Testis (tissue), 2 donors: Measurements from ENCODE around the gene PPA1.

Experiments used
- CTCF ChIP-seq, 3 experiments: fragments of 450-650 bp in 2 of 3; fragments of 200-600 bp in 1 of 3; sonication (generic) in 1 of 3; IDR thresholded peaks; one replicate each; pipeline ENCODE4 v1.5.1; 2016 to 2019; ENCODE audit warnings: antibody characterized with exemption in 3 of 3, mild to moderate bottlenecking in 2 of 3, moderate library complexity in 1 of 3
- POLR2A ChIP-seq: fragments of 450-650 bp; IDR thresholded peaks from one replicate; pipeline ENCODE4 v1.6.1; 2017; ENCODE audit warnings: antibody characterized with exemption, mild to moderate bottlenecking, moderate library complexity

- TF ChIP-seq CTCF (IDR thresholded peaks at IDR 0.05) (no peak), POLR2A (no peak)
These were observed 55.0 kb downstream of the PPA1 start for GRCh38 chr10:70178139-70178725.
